ENCODE results near the gene KCNK13. TPM values are rescaled to one million over a fixed set of nuclear protein-coding genes. Genes with fewer than 3 reads are reported as not detected.
"Not testable (repeated sequence)": the region's sequence is repeated elsewhere in the genome, so short reads cannot be mapped to it uniquely, and the experiment has no call there.

KCNK13 gene
- total RNA-seq, 8 experiments from 2014 or later: 0.05 to 2.2 (median 0.24) TPM; not detected in 3

- 0 to 88% (median 40%) methylated on average over 1 to 6 of the region's 7 CpGs; no CpG with 5 or more reads in 5 of the 10 experiments for WGBS, 10 experiments
- no peak overlapping the region for H3K27ac ChIP-seq
- H3K4me3 ChIP-seq: no peak overlapping the region
- in situ Hi-C loops (cut with MboI; ENCODE audit: low pct_unique_long_range_greater_than_20kb in 2 of 9, low sequenced_read_pairs in 9 of 9, unreplicated experiment in 9 of 9): no loop called here
- ATAC-seq (replicated peaks in 6 of 8): peak in 1 of 8 experiments; percentile 30
- H3K4me1 ChIP-seq (replicated peaks in 1 of 2): no peaks in the 10 kb centered on the region
Measured at GRCh38 chr14:90191585-90191984, 129.8 kb downstream of the KCNK13 start.

- Histone ChIP-seq H3K4me1 (replicated peaks in 1 of 2) (no peaks in the 10 kb centered on the region), H3K27ac (no peak overlapping the region), H3K4me3 (no peak overlapping the region)
- peak in 1 of 8 experiments; percentile 24 for ATAC-seq (replicated peaks in 6 of 8)
- in situ Hi-C loops (cut with MboI; ENCODE audit: low pct_unique_long_range_greater_than_20kb in 2 of 9, low sequenced_read_pairs in 9 of 9, unreplicated experiment in 9 of 9): no loop called here
- WGBS, 10 experiments: 6 to 85% (median 67%) methylated on average over 1 to 8 of the region's 9 CpGs; no CpG with 5 or more reads in 1 of the 10 experiments
Measured at GRCh38 chr14:90193925-90194324, 132.1 kb downstream of the KCNK13 start.

GRCh38 chr14:90194706-90195105 is 132.9 kb downstream of the KCNK13 start:
- 0 to 100% (median 92%) methylated on average over 1 to 5 of the region's 5 CpGs; no CpG with 5 or more reads in 1 of the 10 experiments for WGBS, 10 experiments
- no peak overlapping the region for H3K27ac ChIP-seq
- no peak overlapping the region for H3K4me3 ChIP-seq
- no peak for ATAC-seq (replicated peaks in 6 of 8)
- in situ Hi-C loops (cut with MboI; ENCODE audit: low pct_unique_long_range_greater_than_20kb in 2 of 9, low sequenced_read_pairs in 9 of 9, unreplicated experiment in 9 of 9): no loop called here
- no peaks in the 10 kb centered on the region for H3K4me1 ChIP-seq (replicated peaks in 1 of 2)

- in situ Hi-C loops (cut with MboI; ENCODE audit: low pct_unique_long_range_greater_than_20kb in 2 of 9, low sequenced_read_pairs in 9 of 9, unreplicated experiment in 9 of 9): no loop called here
- WGBS, 10 experiments: 44 to 100% (median 94%) methylated on average over 1 to 10 of the region's 12 CpGs; no CpG with 5 or more reads in 1 of the 10 experiments
- Histone ChIP-seq H3K27ac (no peak overlapping the region), H3K4me1 (replicated peaks in 1 of 2) (no peaks in the 10 kb centered on the region), H3K4me3 (no peak overlapping the region)
- ATAC-seq (replicated peaks in 6 of 8): no peak
Measured at GRCh38 chr14:90198541-90199060, 136.8 kb downstream of the KCNK13 start.

GRCh38 chr14:90200546-90200945 is 138.8 kb downstream of the KCNK13 start:
- H3K4me1 ChIP-seq (replicated peaks in 1 of 2); H3K27ac ChIP-seq; in situ Hi-C loops (cut with MboI; ENCODE audit: low pct_unique_long_range_greater_than_20kb in 2 of 9, low sequenced_read_pairs in 9 of 9, unreplicated experiment in 9 of 9); H3K4me3 ChIP-seq: not testable (repeated sequence)
- 0 to 100% (median 64%) methylated on average over 1 to 4 of the region's 4 CpGs; no CpG with 5 or more reads in 2 of the 10 experiments for WGBS, 10 experiments
- peak in 3 of 8 experiments; percentile 52 to 57 (median 56) for ATAC-seq (replicated peaks in 6 of 8)

GRCh38 chr14:90201344-90201743 is 139.6 kb downstream of the KCNK13 start:
- in situ Hi-C loops (cut with MboI; ENCODE audit: low pct_unique_long_range_greater_than_20kb in 2 of 9, low sequenced_read_pairs in 9 of 9, unreplicated experiment in 9 of 9): no loop called here
- no peak for ATAC-seq (replicated peaks in 6 of 8)
- H3K4me3 ChIP-seq: no peak overlapping the region
- 8 to 82% (median 65%) methylated on average over 1 to 2 of the region's 2 CpGs; no CpG with 5 or more reads in 2 of the 10 experiments for WGBS, 10 experiments
- no peaks in the 10 kb centered on the region for H3K4me1 ChIP-seq (replicated peaks in 1 of 2)
- no peak overlapping the region for H3K27ac ChIP-seq

GRCh38 chr14:90204516-90204915 is 142.7 kb downstream of the KCNK13 start:
- in situ Hi-C loops (cut with MboI; ENCODE audit: low pct_unique_long_range_greater_than_20kb in 2 of 9, low sequenced_read_pairs in 9 of 9, unreplicated experiment in 9 of 9): no loop called here
- ATAC-seq (replicated peaks in 6 of 8): no peak
- no peak overlapping the region for H3K27ac ChIP-seq
- H3K4me1 ChIP-seq (replicated peaks in 1 of 2): no peaks in the 10 kb centered on the region
- H3K4me3 ChIP-seq: no peak overlapping the region

- ATAC-seq (replicated peaks in 6 of 8): no peak
- in situ Hi-C loops (cut with MboI; ENCODE audit: low pct_unique_long_range_greater_than_20kb in 2 of 9, low sequenced_read_pairs in 9 of 9, unreplicated experiment in 9 of 9): loop anchor here in 1 of 9 experiments (10.0 kb wide), 1 partner anchor 238 kb away; no protein-coding TSS in a partner anchor
- WGBS, 10 experiments: 0 to 100% (median 80%) methylated on average over 1 to 5 of the region's 7 CpGs; no CpG with 5 or more reads in 3 of the 10 experiments
- Histone ChIP-seq H3K27ac (no peak overlapping the region), H3K4me3 (no peak overlapping the region), H3K4me1 (replicated peaks in 1 of 2) (no peaks in the 10 kb centered on the region)
Measured at GRCh38 chr14:90213099-90213748, 151.4 kb downstream of the KCNK13 start.

- in situ Hi-C loops (cut with MboI; ENCODE audit: low pct_unique_long_range_greater_than_20kb in 2 of 9, low sequenced_read_pairs in 9 of 9, unreplicated experiment in 9 of 9): loop anchor here in 2 of 9 experiments (25.0 kb wide), 1 partner anchor 241 kb away; no protein-coding TSS in a partner anchor
- WGBS, 10 experiments: 44 to 100% (median 80%) methylated on average over 1 to 4 of the region's 4 CpGs; no CpG with 5 or more reads in 3 of the 10 experiments
Measured at GRCh38 chr14:90228478-90228877, 166.7 kb downstream of the KCNK13 start.

GRCh38 chr14:90229942-90230341 is 168.1 kb downstream of the KCNK13 start:
- WGBS, 10 experiments: 100% methylated on average over 1 of the region's 1 CpG; no CpG with 5 or more reads in 4 of the 10 experiments
- in situ Hi-C loops (cut with MboI; ENCODE audit: low pct_unique_long_range_greater_than_20kb in 2 of 9, low sequenced_read_pairs in 9 of 9, unreplicated experiment in 9 of 9): loop anchor here in 2 of 9 experiments (25.0 kb wide), 1 partner anchor 243 kb away; no protein-coding TSS in a partner anchor
- not testable (repeated sequence) for ATAC-seq (replicated peaks in 6 of 8); H3K4me1 ChIP-seq (replicated peaks in 1 of 2); H3K27ac ChIP-seq; H3K4me3 ChIP-seq

More at GRCh38 chr14:90228478-90228877, 166.7 kb downstream of the KCNK13 start:
- ATAC-seq (replicated peaks in 6 of 8): no peak
- Histone ChIP-seq H3K4me3 (no peak overlapping the region), H3K4me1 (replicated peaks in 1 of 2) (no peaks in the 10 kb centered on the region), H3K27ac (no peak overlapping the region)

Other genes starting within 250 kb of the KCNK13 start
- gene EFCAB11, start 107.3 kb upstream of the KCNK13 start, total RNA-seq: 10 to 100 TPM in 1 of 8 experiments, 1 to 10 TPM in 7; 3.5 to 13.2 (median 8.1) TPM
- gene TDP1, start 106.1 kb upstream of the KCNK13 start, total RNA-seq: 100 to 1,000 TPM in 1 of 8 experiments, 10 to 100 TPM in 7; 13.5 to 156 (median 29.0) TPM
- 100 to 1,000 TPM; 156 to 273 (median 207) TPM for gene PSMC1, start 194.6 kb downstream of the KCNK13 start, total RNA-seq

All from motor neuron (in vitro differentiated cells).